IPS-NIHi11 (cell line): ENCODE measurements around the gene HEXB.
"Not testable (repeated sequence)": the region's sequence is repeated elsewhere in the genome, so short reads cannot be mapped to it uniquely, and the experiment has no call there.

Source experiments
- DNase-seq: peaks from one replicate; pipeline ENCODE4 v3.0.0; 2012; ENCODE audit warnings: mixed read lengths, low spot score

The HEXB gene

DNA sequence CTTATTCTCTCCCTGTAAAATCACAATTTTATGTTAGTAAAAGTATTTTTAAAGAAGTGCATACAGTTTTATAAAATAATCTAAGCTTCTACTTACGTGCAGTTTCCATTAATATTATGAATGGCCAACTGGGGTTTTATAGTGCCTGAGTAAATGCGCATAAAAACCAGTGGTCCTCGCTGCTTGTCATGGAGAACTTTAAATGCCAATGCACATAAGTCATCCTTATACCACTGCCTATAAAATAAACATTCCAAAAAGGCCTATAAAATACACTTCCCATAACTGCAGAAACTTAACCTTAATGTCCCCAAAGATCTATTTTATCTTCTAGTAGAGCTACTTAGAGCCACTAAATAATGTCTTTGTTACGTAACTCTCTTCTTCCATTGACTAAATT lies 53.4 kb downstream of the HEXB start:
- DNase-seq, result no peak

DNA sequence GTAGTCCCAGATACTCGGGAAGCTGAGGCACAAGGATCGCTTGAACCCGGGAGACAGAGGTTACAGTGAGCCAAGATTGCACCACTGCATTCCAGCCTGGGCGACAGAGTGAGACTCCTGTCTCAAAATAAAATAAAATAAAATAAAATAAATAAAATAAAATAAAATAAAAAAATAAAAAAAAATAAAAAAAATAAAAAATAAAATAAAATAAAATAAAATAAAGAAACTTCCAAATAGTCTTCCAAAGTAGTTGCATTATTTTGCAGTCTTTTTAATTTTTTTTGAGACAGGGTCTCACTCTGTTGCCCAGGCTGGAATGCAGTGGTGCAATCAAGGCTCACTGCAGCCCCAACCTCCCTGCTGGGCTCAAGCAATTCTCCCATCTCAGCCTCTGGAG lies 63.7 kb downstream of the HEXB start:
- not testable (repeated sequence) for DNase-seq

GRCh38 chr5:74761241-74761640 lies 76.2 kb downstream of the HEXB start:
- no peak for DNase-seq

GRCh38 chr5:74762599-74762998 lies 77.6 kb downstream of the HEXB start:
- no peak for DNase-seq

- DNase-seq, result no peak
These were observed 78.5 kb downstream of the HEXB start for GRCh38 chr5:74763504-74763903.

DNA sequence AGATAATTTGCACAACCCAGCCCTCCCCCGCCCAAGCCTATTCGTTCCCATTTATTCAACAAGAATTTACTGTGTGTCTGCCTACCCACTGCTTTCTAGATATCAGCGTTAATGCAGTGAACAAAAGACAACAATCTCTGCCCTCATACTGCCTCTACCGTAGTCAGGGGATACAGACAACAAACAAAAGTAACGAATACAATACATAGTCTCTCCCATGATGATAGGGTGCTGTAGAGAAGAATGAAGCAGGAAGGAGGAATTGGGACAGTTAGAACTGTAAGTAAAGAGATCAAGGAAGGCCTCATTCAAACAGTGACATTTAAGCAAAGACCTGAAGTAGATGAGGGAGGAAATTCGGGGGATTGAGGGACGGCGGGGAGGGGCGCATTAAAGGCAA lies 80.2 kb downstream of the HEXB start:
- DNase-seq, result no peak

GRCh38 chr5:74765929-74766328 lies 80.9 kb downstream of the HEXB start:
- no peak for DNase-seq

- DNase-seq, result peak; percentile 36
These were observed 81.4 kb downstream of the HEXB start for GRCh38 chr5:74766418-74766848.

- DNase-seq, result peak; percentile 84
These were observed 82.0 kb downstream of the HEXB start, which contains the start of the genes GFM2 and NSA2 for GRCh38 chr5:74766849-74767578. TSS of gene GFM2 (minus strand) at chr5:74767117. CDS start at chr5:74763742, 3,375 bp downstream. TSS of gene NSA2 (plus strand) at chr5:74767249. CDS start at chr5:74767361, 112 bp downstream.

GRCh38 chr5:74767579-74767913 lies 82.5 kb downstream of the HEXB start:
- DNase-seq, result peak; percentile 15
